ENCODE results near the gene SLC47A2. TPM values are rescaled to one million over a fixed set of nuclear protein-coding genes. Genes with fewer than 3 reads are reported as not detected.

Gene SLC47A2
- polyA plus RNA-seq, 1 donor (not counting 4 experiments of a cell fraction or from before 2014, with no cell fraction given) = 0.88 TPM

DNA sequence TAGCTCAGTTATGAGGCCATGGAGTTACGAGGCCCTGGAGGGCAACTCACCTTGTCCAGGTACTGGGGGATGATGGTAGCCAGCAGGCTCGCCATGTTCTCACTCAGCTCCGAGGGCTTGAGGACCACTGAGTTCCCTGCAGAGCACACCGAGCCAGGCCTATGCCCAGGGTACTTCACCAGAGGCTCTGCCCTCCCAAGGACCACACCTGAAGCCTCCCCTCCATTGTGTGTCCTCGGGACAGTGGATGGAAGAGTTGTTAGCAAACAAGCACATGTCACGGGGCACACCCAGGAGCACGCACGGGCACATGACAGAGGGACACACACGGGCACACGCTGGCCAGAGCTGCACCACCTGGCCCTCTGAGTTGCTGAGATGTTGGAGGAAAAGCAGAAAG lies 26.1 kb upstream of the SLC47A2 start:
- Histone ChIP-seq H3K27ac (ENCODE audit: control insufficient read depth, insufficient read depth, low read length) (no peak overlapping the region), H3K9me1 (ENCODE audit: control insufficient read depth, extremely low read depth, insufficient read depth, low read length) (no peaks in the 10 kb centered on the region), H3K9me3 (ENCODE audit: control insufficient read depth, low read depth, low read length) (no peaks in the 10 kb centered on the region), H3K4me3 (ENCODE audit: control insufficient read depth in 2 of 3, extremely low read depth in 1 of 3, insufficient read depth in 2 of 3, low read depth in 1 of 3, low read length in 3 of 3) (no peak overlapping the region), H3K4me2 (ENCODE audit: control insufficient read depth, extremely low read depth, insufficient read depth, low read depth, low read length) (no peak overlapping the region), H3K36me3 (ENCODE audit: control insufficient read depth in 2 of 2, extremely low read depth in 1 of 2, insufficient read depth in 2 of 2, low read length in 2 of 2) (no peaks in the 10 kb centered on the region), H4K20me1 (ENCODE audit: control insufficient read depth, extremely low read depth, insufficient read depth, low read length) (no peaks in the 10 kb centered on the region), H3K79me2 (ENCODE audit: control insufficient read depth, insufficient read depth, low read length) (no peaks in the 10 kb centered on the region), H2AFZ (ENCODE audit: control insufficient read depth, low read length) (no peak overlapping the region), H3K4me1 (ENCODE audit: control insufficient read depth, extremely low read depth, insufficient read depth, low read length) (peaks cover 11% of the 10 kb centered on the region), H3K27me3 (ENCODE audit: control insufficient read depth, extremely low read depth, insufficient read depth, low read length) (no peaks in the 10 kb centered on the region), H3K9ac (ENCODE audit: control insufficient read depth, extremely low read depth, insufficient read depth, low read length) (no peak overlapping the region)
- DNase-seq (ENCODE audit: low read depth, low spot score) = no peak
- dilution Hi-C loops (cut with MboI; ENCODE audit: extremely low pct_ligation_motif_present, low sequenced_read_pairs) = no loop called here
- TF ChIP-seq, protein P1, sequence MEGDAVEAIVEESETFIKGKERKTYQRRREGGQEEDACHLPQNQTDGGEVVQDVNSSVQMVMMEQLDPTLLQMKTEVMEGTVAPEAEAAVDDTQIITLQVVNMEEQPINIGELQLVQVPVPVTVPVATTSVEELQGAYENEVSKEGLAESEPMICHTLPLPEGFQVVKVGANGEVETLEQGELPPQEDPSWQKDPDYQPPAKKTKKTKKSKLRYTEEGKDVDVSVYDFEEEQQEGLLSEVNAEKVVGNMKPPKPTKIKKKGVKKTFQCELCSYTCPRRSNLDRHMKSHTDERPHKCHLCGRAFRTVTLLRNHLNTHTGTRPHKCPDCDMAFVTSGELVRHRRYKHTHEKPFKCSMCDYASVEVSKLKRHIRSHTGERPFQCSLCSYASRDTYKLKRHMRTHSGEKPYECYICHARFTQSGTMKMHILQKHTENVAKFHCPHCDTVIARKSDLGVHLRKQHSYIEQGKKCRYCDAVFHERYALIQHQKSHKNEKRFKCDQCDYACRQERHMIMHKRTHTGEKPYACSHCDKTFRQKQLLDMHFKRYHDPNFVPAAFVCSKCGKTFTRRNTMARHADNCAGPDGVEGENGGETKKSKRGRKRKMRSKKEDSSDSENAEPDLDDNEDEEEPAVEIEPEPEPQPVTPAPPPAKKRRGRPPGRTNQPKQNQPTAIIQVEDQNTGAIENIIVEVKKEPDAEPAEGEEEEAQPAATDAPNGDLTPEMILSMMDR (optimal IDR thresholded peaks at IDR 0.05 in 1 of 3, IDR thresholded peaks at IDR 0.05 in 1 of 3, conservative IDR thresholded peaks at IDR 0.05 in 1 of 3; ENCODE audit: extremely low read depth in 1 of 3, insufficient read depth in 2 of 3, low read length in 3 of 3) = no peak
- no peak for TF ChIP-seq EZH2 (IDR thresholded peaks at IDR 0.05; ENCODE audit: low read length)
- FAIRE-seq = no peak

DNA sequence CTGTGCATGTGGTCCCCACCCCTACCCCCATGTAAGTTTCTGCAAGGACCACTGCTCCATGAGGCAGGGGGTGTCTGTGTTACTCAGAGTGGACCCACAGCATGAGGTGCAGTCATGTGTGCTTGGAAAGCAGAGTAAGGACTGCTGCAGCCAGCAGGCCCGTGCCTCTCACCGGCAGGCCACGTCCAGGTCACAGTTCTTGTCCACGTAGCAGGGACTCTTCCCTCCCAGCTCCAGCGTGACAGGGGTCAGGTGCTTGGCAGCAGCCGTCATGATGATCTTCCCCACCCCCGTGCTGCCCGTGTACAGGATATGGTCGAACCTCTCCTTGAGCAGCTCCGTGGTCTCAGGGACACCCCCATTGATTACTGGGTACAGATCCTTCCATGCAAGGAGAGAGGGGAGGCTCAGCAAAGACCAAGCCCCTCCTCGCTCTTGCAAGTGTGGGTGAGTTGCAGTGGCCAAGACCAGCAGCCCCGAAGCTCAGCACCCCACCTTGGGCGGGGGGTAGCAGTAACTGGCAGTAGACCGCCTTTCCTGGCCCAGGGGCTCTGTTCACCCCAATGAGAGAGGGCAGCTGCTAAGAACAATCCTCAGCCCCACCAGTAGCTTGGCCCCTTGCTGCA lies 25.6 kb upstream of the SLC47A2 start:
- H4K20me1 ChIP-seq (ENCODE audit: control insufficient read depth, extremely low read depth, insufficient read depth, low read length) = no peaks in the 10 kb centered on the region
- H3K4me2 ChIP-seq (ENCODE audit: control insufficient read depth, extremely low read depth, insufficient read depth, low read depth, low read length) = no peak overlapping the region
- TF ChIP-seq, protein P1 (optimal IDR thresholded peaks at IDR 0.05 in 1 of 3, IDR thresholded peaks at IDR 0.05 in 1 of 3, conservative IDR thresholded peaks at IDR 0.05 in 1 of 3; ENCODE audit: extremely low read depth in 1 of 3, insufficient read depth in 2 of 3, low read length in 3 of 3) = no peak
- no peak for TF ChIP-seq EZH2 (IDR thresholded peaks at IDR 0.05; ENCODE audit: low read length)
- DNase-seq (ENCODE audit: low read depth, low spot score) = no peak
- H3K9me3 ChIP-seq (ENCODE audit: control insufficient read depth, low read depth, low read length) = no peaks in the 10 kb centered on the region
- FAIRE-seq = no peak
- H2AFZ ChIP-seq (ENCODE audit: control insufficient read depth, low read length) = no peak overlapping the region
- dilution Hi-C loops (cut with MboI; ENCODE audit: extremely low pct_ligation_motif_present, low sequenced_read_pairs) = no loop called here
- no peaks in the 10 kb centered on the region for H3K36me3 ChIP-seq (ENCODE audit: control insufficient read depth in 2 of 2, extremely low read depth in 1 of 2, insufficient read depth in 2 of 2, low read length in 2 of 2)
- no peak overlapping the region for H3K9ac ChIP-seq (ENCODE audit: control insufficient read depth, extremely low read depth, insufficient read depth, low read length)
- H3K4me1 ChIP-seq (ENCODE audit: control insufficient read depth, extremely low read depth, insufficient read depth, low read length) = peaks cover 11% of the 10 kb centered on the region
- H3K27me3 ChIP-seq (ENCODE audit: control insufficient read depth, extremely low read depth, insufficient read depth, low read length) = no peaks in the 10 kb centered on the region
- H3K4me3 ChIP-seq (ENCODE audit: control insufficient read depth in 2 of 3, extremely low read depth in 1 of 3, insufficient read depth in 2 of 3, low read depth in 1 of 3, low read length in 3 of 3) = no peak overlapping the region
- H3K79me2 ChIP-seq (ENCODE audit: control insufficient read depth, insufficient read depth, low read length) = no peaks in the 10 kb centered on the region
- no peak overlapping the region for H3K27ac ChIP-seq (ENCODE audit: control insufficient read depth, insufficient read depth, low read length)
- no peaks in the 10 kb centered on the region for H3K9me1 ChIP-seq (ENCODE audit: control insufficient read depth, extremely low read depth, insufficient read depth, low read length)
